ENCODE measurements around the gene AMIGO3.

- TF ChIP-seq CTCF (conservative IDR thresholded peaks at IDR 0.05 in 1 of 2, IDR thresholded peaks at IDR 0.05 in 1 of 2; ENCODE audit: extremely low read depth in 1 of 2, insufficient read depth in 1 of 2, low read depth in 1 of 2, low read length in 2 of 2) (no peak), EZH2 (IDR thresholded peaks at IDR 0.05; ENCODE audit: borderline replicate concordance, low read length) (no peak)
Observed at GRCh38 chr3:49699281-49699979, 20.1 kb downstream of the AMIGO3 start.
